Measurements from ENCODE around the gene PCNA. TPM values are rescaled to one million over a fixed set of nuclear protein-coding genes. Genes with fewer than 3 reads are reported as not detected.

PCNA gene
- total RNA-seq, 1 donor from 2014 or later: 323 TPM

GRCh38 chr20:5153612-5154542, 34.1 kb upstream of the PCNA start:
- Histone ChIP-seq H3F3A (ENCODE audit: low read depth) (no peaks in the 10 kb centered on the region), H3K9ac (no peak overlapping the region), H4K20me1 (ENCODE audit: low read depth) (peaks cover 48% of the 10 kb centered on the region), H3K36me3 (no peaks in the 10 kb centered on the region), H3K4me1 (no peaks in the 10 kb centered on the region), H2AFZ (replicated peaks) (no peak overlapping the region), H3K27ac (no peak overlapping the region), H3K79me2 (ENCODE audit: low read depth) (peaks cover 73% of the 10 kb centered on the region), H3K4me2 (no peak overlapping the region), H3K27me3 (no peaks in the 10 kb centered on the region), H3K4me3 (no peak overlapping the region), H3K9me3 (ENCODE audit: low read depth) (no peaks in the 10 kb centered on the region)
- Mint-ChIP-seq H3K36me3 (no peaks in the 10 kb centered on the region), H3K9me3 (no peaks in the 10 kb centered on the region), H3K4me1 (peaks cover 9% of the 10 kb centered on the region), H3K4me3 (no peak overlapping the region), H3K27ac (no peak overlapping the region), H3K27me3 (ENCODE audit: insufficient read depth, low read depth) (peaks cover 2% of the 10 kb centered on the region)
- TF ChIP-seq EZH2 (IDR thresholded peaks at IDR 0.05) (no peak), EZH2phosphoT487 (IDR thresholded peaks at IDR 0.05) (no peak), CTCF (IDR thresholded peaks at IDR 0.05) (no peak)
- no peak for DNase-seq (ENCODE audit: low spot score)

GRCh38 chr20:5153152-5153467, 33.4 kb upstream of the PCNA start:
- no peak for DNase-seq (ENCODE audit: low spot score)
- Histone ChIP-seq H3K4me2 (no peak overlapping the region), H3K9me3 (ENCODE audit: low read depth) (no peaks in the 10 kb centered on the region), H3K36me3 (no peaks in the 10 kb centered on the region), H3K27me3 (no peaks in the 10 kb centered on the region), H3K9ac (no peak overlapping the region), H3K4me1 (no peaks in the 10 kb centered on the region), H3F3A (ENCODE audit: low read depth) (no peaks in the 10 kb centered on the region), H3K27ac (no peak overlapping the region), H4K20me1 (ENCODE audit: low read depth) (peaks cover 52% of the 10 kb centered on the region), H2AFZ (replicated peaks) (no peak overlapping the region), H3K4me3 (no peak overlapping the region), H3K79me2 (ENCODE audit: low read depth) (peaks cover 73% of the 10 kb centered on the region)
- TF ChIP-seq EZH2phosphoT487 (IDR thresholded peaks at IDR 0.05) (no peak), CTCF (IDR thresholded peaks at IDR 0.05) (no peak), EZH2 (IDR thresholded peaks at IDR 0.05) (no peak)
- H3K9me3 Mint-ChIP-seq: no peaks in the 10 kb centered on the region
- peaks cover 2% of the 10 kb centered on the region for H3K27me3 Mint-ChIP-seq (ENCODE audit: insufficient read depth, low read depth)
- H3K4me1 Mint-ChIP-seq: peaks cover 9% of the 10 kb centered on the region
- H3K4me3 Mint-ChIP-seq: no peak overlapping the region
- no peak overlapping the region for H3K27ac Mint-ChIP-seq
- H3K36me3 Mint-ChIP-seq: no peaks in the 10 kb centered on the region

DNA sequence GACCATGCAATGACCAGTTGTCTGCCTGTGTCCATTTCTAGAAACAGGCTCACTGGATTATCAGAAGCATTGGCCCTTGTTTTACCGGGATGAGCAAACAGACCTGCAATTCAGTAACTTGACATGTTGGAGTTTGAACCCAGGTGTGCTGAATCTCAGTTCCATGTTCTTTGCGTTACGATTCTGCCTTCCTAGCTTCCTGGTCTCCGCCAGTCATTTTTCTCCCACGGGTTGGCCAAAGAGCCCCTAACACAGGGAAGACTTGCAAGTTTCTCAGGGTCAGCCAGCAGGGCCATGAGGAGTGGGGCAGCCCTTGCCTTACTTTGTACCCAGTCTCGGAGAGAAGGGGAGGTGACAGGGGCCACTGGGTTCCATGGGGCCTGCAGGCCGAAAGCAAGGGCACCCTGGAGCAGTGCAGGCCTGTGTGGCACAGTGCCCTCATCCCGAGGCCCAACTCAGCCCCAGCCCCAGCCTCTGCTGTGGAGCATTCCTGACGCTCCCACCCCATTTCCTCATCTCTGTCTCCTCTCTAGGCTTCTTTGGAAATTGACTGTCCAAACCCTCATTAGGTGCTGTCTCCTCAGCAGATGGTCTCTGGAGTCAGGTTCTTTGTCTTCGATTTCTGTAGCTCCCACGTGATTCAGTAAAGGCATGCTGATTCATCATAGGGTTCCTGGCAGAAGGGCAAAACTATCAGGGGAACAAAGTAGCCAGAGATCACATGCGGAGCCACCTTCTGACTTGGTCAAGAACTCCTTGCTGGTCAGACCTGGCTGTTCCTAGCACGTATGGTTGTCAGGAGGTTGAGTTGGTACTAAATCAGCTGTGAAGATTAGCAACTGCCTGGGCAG, 30.7 kb upstream of the PCNA start:
- H3K4me2 ChIP-seq: no peak overlapping the region
- peaks cover 64% of the 10 kb centered on the region for H4K20me1 ChIP-seq (ENCODE audit: low read depth)
- peaks cover 1% of the 10 kb centered on the region for H3K36me3 Mint-ChIP-seq
- H3K4me1 Mint-ChIP-seq: peaks cover under 1% of the 10 kb centered on the region
- H3K9ac ChIP-seq: no peak overlapping the region
- H3F3A ChIP-seq (ENCODE audit: low read depth): no peaks in the 10 kb centered on the region
- H3K27me3 ChIP-seq: no peaks in the 10 kb centered on the region
- H3K27ac ChIP-seq: no peak overlapping the region
- no peak overlapping the region for H3K4me3 ChIP-seq
- H3K4me3 Mint-ChIP-seq: no peak overlapping the region
- no peak for TF ChIP-seq EZH2phosphoT487 (IDR thresholded peaks at IDR 0.05)
- no peak for TF ChIP-seq CTCF (IDR thresholded peaks at IDR 0.05)
- no peak for TF ChIP-seq EZH2 (IDR thresholded peaks at IDR 0.05)
- no peak overlapping the region for H2AFZ ChIP-seq (replicated peaks)
- no peaks in the 10 kb centered on the region for H3K4me1 ChIP-seq
- H3K9me3 ChIP-seq (ENCODE audit: low read depth): no peaks in the 10 kb centered on the region
- no peak for DNase-seq (ENCODE audit: low spot score)
- peak overlapping the region; percentile 70 for H3K27ac Mint-ChIP-seq
- no peaks in the 10 kb centered on the region for H3K36me3 ChIP-seq
- peaks cover 84% of the 10 kb centered on the region for H3K79me2 ChIP-seq (ENCODE audit: low read depth)
- peaks cover 2% of the 10 kb centered on the region for H3K27me3 Mint-ChIP-seq (ENCODE audit: insufficient read depth, low read depth)
- H3K9me3 Mint-ChIP-seq: no peaks in the 10 kb centered on the region
